IMR-90 (cell line): ENCODE measurements around the gene PRKAR1B. TPM values are rescaled to one million over a fixed set of nuclear protein-coding genes. Genes with fewer than 3 reads are reported as not detected.

ENCODE experiments used
- ATAC-seq: fragments of 200-7000 bp; cut with Tn5 transposase; 2 replicates; pipeline ENCODE4 v1.9.1; 2020; ENCODE audit warnings: low read depth, mild to moderate bottlenecking, moderate library complexity
- BruUV-seq: library from RNA; stranded (reverse); fragments of 400-500 nt; replicated peaks from 2 replicates; lab custom pipeline; 2021; lab: Mats Ljungman, UMichigan
- CTCF ChIA-PET: fragments of 300-600 bp; formaldehyde crosslinking; extraction: SDS; loops from one replicate; lab custom pipeline; 2021; ENCODE audit warnings: antibody characterized with exemption; lab: Yijun Ruan, JAX
- POLR2A ChIA-PET: fragments of 300-600 bp; sonication (Branson Sonifier 250); formaldehyde crosslinking; loops from one replicate; lab custom pipeline; 2022; ENCODE audit warnings: antibody characterized with exemption; ENCODE audit not compliant: unreplicated experiment; lab: Charles Lee
- DNase-seq: peaks from one replicate; pipeline ENCODE4 v3.0.0; 2013
- H2AFZ ChIP-seq: replicated peaks from 2 replicates; pipeline ENCODE3; 2013; ENCODE audit warnings: low read length, mild to moderate bottlenecking; ENCODE audit not compliant: poor library complexity
- H2AK5ac ChIP-seq: 2 replicates; pipeline ENCODE4 v1.6.1; 2013; ENCODE audit warnings: low read depth, low read length, inconsistent platforms
- H2AK9ac ChIP-seq: replicated peaks from 2 replicates; pipeline ENCODE3; 2013; ENCODE audit warnings: mild to moderate bottlenecking, low read depth, low read length, moderate library complexity; ENCODE audit not compliant: poor library complexity
- H2BK120ac ChIP-seq: 2 replicates; pipeline ENCODE4 v1.6.1; 2013; ENCODE audit warnings: low read depth, low read length, inconsistent platforms
- H2BK15ac ChIP-seq: 3 replicates; pipeline ENCODE4 v1.6.1; 2013; ENCODE audit warnings: low read depth, low read length, inconsistent platforms
- H2BK20ac ChIP-seq: 2 replicates; pipeline ENCODE4 v1.6.1; 2013; ENCODE audit warnings: low read depth, mild to moderate bottlenecking, inconsistent platforms, low read length, moderate library complexity
- H2BK5ac ChIP-seq: 2 replicates; pipeline ENCODE4 v1.6.1; 2013; ENCODE audit warnings: mild to moderate bottlenecking, low read depth, low read length, inconsistent platforms; ENCODE audit not compliant: poor library complexity, severe bottlenecking
- H3K14ac ChIP-seq: replicated peaks from 2 replicates; pipeline ENCODE4 v1.6.1; 2013; ENCODE audit warnings: low read depth, low read length, inconsistent platforms
- H3K18ac ChIP-seq: 2 replicates; pipeline ENCODE4 v1.6.1; 2013; ENCODE audit warnings: low read depth, low read length, control low read depth
- H3K23ac ChIP-seq: 2 replicates; pipeline ENCODE4 v1.6.1; 2013; ENCODE audit warnings: low read depth, low read length, inconsistent platforms
- H3K27ac ChIP-seq: 2 replicates; pipeline ENCODE4 v1.5.1; 2013; ENCODE audit warnings: mild to moderate bottlenecking, control low read depth, low read length; ENCODE audit not compliant: insufficient read depth
- H3K27me3 ChIP-seq: 2 replicates; pipeline ENCODE4 v1.6.1; 2013; ENCODE audit warnings: low read length; ENCODE audit not compliant: control insufficient read depth, insufficient read depth
- H3K36me3 ChIP-seq: 2 replicates; pipeline ENCODE4 v1.6.1; 2013; ENCODE audit warnings: low read length, mixed read lengths; ENCODE audit not compliant: control insufficient read depth, insufficient read depth
- H3K4ac ChIP-seq: 2 replicates; pipeline ENCODE4 v1.6.1; 2013; ENCODE audit warnings: low read depth, low read length, inconsistent platforms
- H3K4me1 ChIP-seq: 2 replicates; pipeline ENCODE4 v1.6.1; 2013; ENCODE audit warnings: low read length, mixed read lengths; ENCODE audit not compliant: control insufficient read depth, insufficient read depth
- H3K4me2 ChIP-seq: 2 replicates; pipeline ENCODE4 v1.6.1; 2013; ENCODE audit warnings: low read depth, mild to moderate bottlenecking, control low read depth, low read length, moderate library complexity
- H3K4me3 ChIP-seq: 2 replicates; pipeline ENCODE4 v1.5.1; 2013; ENCODE audit warnings: low read depth, mild to moderate bottlenecking, control low read depth, low read length, moderate library complexity; ENCODE audit not compliant: insufficient read depth
- H3K56ac ChIP-seq: 2 replicates; pipeline ENCODE4 v1.6.1; 2013; ENCODE audit warnings: low read length, inconsistent platforms; ENCODE audit not compliant: insufficient read depth; ENCODE audit errors: extremely low read depth
- H3K79me1 ChIP-seq, 2 experiments: 2 replicates each; pipeline ENCODE4 v1.6.1; 2013; ENCODE audit warnings: low read length in 2 of 2, inconsistent platforms in 1 of 2, low read depth in 1 of 2
- H3K9ac ChIP-seq: 2 replicates; pipeline ENCODE4 v1.6.1; 2013; ENCODE audit warnings: low read depth, low read length, control low read depth
- H3K9me1 ChIP-seq: 2 replicates; pipeline ENCODE4 v1.6.1; 2013; ENCODE audit warnings: low read length, inconsistent platforms; ENCODE audit not compliant: insufficient read depth
- H3K9me3 ChIP-seq: 2 replicates; pipeline ENCODE4 v1.6.1; 2013; ENCODE audit warnings: low read length; ENCODE audit not compliant: control insufficient read depth, insufficient read depth
- H4K20me1 ChIP-seq: 2 replicates; pipeline ENCODE4 v1.6.1; 2013; ENCODE audit warnings: low read length, inconsistent platforms; ENCODE audit not compliant: insufficient read depth
- H4K5ac ChIP-seq: 2 replicates; pipeline ENCODE4 v1.6.1; 2013; ENCODE audit warnings: mild to moderate bottlenecking, low read depth, low read length, control low read depth
- H4K8ac ChIP-seq, 2 experiments: 2 replicates each; pipeline ENCODE4 v1.6.1; 2013; ENCODE audit warnings: low read depth in 2 of 2, low read length in 2 of 2, control low read depth in 1 of 2, inconsistent platforms in 1 of 2
- H4K91ac ChIP-seq: 2 replicates; pipeline ENCODE4 v1.6.1; 2013; ENCODE audit warnings: low read depth, low read length, inconsistent platforms; ENCODE audit not compliant: insufficient read depth
- POLR2A ChIP-seq: IDR thresholded peaks from 2 replicates; pipeline ENCODE4 v1.6.1; 2012; ENCODE audit warnings: mild to moderate bottlenecking, low read depth, low read length
- WGBS, 2 experiments: methylation state at CpG; one replicate each; pipeline versions ENCODE4 v1.1.5 to v1.1.7; 2013; ENCODE audit warnings: missing lambda C conversion rate in 2 of 2; ENCODE audit not compliant: insufficient read length in 1 of 2; ENCODE audit errors: extremely low coverage in 2 of 2; 5-methylcytosine and 5-hydroxymethylcytosine counted together
- dilution Hi-C: fragments of 300-500 bp; cut with HindIII; formaldehyde crosslinking; loops from one replicate; pipeline ENCODE4 v1.14.3; 2018; ENCODE audit warnings: low sequenced_read_pairs; ENCODE audit not compliant: unreplicated experiment
- in situ Hi-C: fragments of 300-500 bp; cut with MboI; formaldehyde crosslinking; loops from 3 replicates; pipeline ENCODE4 v1.14.3; 2019; ENCODE audit warnings: low sequenced_read_pairs, inconsistent platforms, mixed read lengths
- intact Hi-C: fragments of 100-400 bp; cut with micrococcal nuclease; formaldehyde crosslinking; loops from 2 replicates; pipeline ENCODE4 v1.10.0; 2022
- polyA plus RNA-seq, 3 experiments: library from polyadenylated mRNA; depleted of rRNA; stranded (reverse); fragments of >200 nt; gene quantifications; 2 replicates each; pipeline ENCODE4 v1.2.3, GENCODE V29; 2012; ENCODE audit warnings: low replicate concordance in 1 of 3
- total RNA-seq: library from RNA; depleted of rRNA; stranded (reverse); fragments of >200 nt; gene quantifications from 2 replicates; pipeline ENCODE4 v1.2.3, GENCODE V29; 2012

Gene PRKAR1B
- total and polyA plus RNA-seq, 2 of the 4 experiments (the other 2 are of a cell fraction) = 15.2 to 20.2 TPM

GRCh38 chr7:673681-674453 is 53.2 kb downstream of the PRKAR1B start:
- Histone ChIP-seq H3K56ac (no peak overlapping the region), H3K9me1 (no peaks in the 10 kb centered on the region), H4K91ac (no peak overlapping the region), H3K79me1 (no peaks in the 10 kb centered on the region), H4K20me1 (peaks cover 2% of the 10 kb centered on the region; the same call in 1 of the 2 replicates), H4K8ac (no peak overlapping the region), H3K27me3 (no peaks in the 10 kb centered on the region), H3K4ac (no peak overlapping the region), H2BK120ac (no peak overlapping the region), H2BK15ac (no peak overlapping the region), H3K18ac (no peak overlapping the region), H3K27ac (no peak overlapping the region), H2AK5ac (no peak overlapping the region), H3K9me3 (no peaks in the 10 kb centered on the region), H4K5ac (no peak overlapping the region), H3K4me1 (no peaks in the 10 kb centered on the region; the same call in 1 of the 2 replicates), H2BK5ac (no peak overlapping the region), H3K9ac (no peak overlapping the region), H2AFZ (no peak overlapping the region), H3K4me2 (no peak overlapping the region), H3K36me3 (peaks cover 1% of the 10 kb centered on the region), H2AK9ac (no peak overlapping the region), H3K14ac (no peak overlapping the region), H2BK20ac (no peak overlapping the region), H3K23ac (no peak overlapping the region), H3K4me3 (no peak overlapping the region)
- CTCF ChIA-PET = interaction anchor here (0.7 kb wide), 1 partner anchor 48 kb away, joined by 3 read pairs; no protein-coding TSS in a partner anchor
- TF ChIP-seq POLR2A = no peak
- ATAC-seq (no peak), DNase-seq (no peak)
- in situ Hi-C loops (no loop called here), dilution Hi-C loops (no loop called here), intact Hi-C loops (no loop called here)
- 100% methylated on average over 3 of the region's 13 CpGs; no CpG with 5 or more reads in 1 of the 2 experiments for WGBS, 2 experiments
- BruUV-seq = no TSS peak
- POLR2A ChIA-PET = no interaction called here
